Lung (tissue), 12 donors: ENCODE data around the gene SELPLG. TPM values are rescaled to one million over a fixed set of nuclear protein-coding genes. Genes with fewer than 3 reads are reported as not detected.

Source experiments
- ATAC-seq: fragments of 200-7000 bp; cut with Tn5 transposase; one replicate; pipeline ENCODE4 v1.9.1; 2020; ENCODE audit warnings: moderate number of reproducible peaks; ENCODE audit not compliant: insufficient read depth, low FRiP score
- DNase-seq, 3 donors: peaks; one replicate each; pipeline ENCODE4 v3.0.0-alpha.2; 2013 to 2017
- H3K27ac ChIP-seq, 2 donors: one replicate each; pipeline ENCODE4 v1.5.1; 2013; ENCODE audit warnings: mild to moderate bottlenecking in 2 of 2, moderate library complexity in 2 of 2, control low read depth in 1 of 2, inconsistent platforms in 1 of 2, low read depth in 1 of 2, low read length in 1 of 2
- H3K27me3 ChIP-seq, 3 donors: one replicate each; pipeline ENCODE4 v1.5.1; 2013; ENCODE audit warnings: low read length in 2 of 3; ENCODE audit not compliant: control insufficient read depth in 3 of 3, insufficient read depth in 3 of 3
- H3K36me3 ChIP-seq, 4 donors: one replicate each; pipeline ENCODE4 v1.5.1; 2013; ENCODE audit warnings: low read length in 4 of 4, mild to moderate bottlenecking in 1 of 4, moderate library complexity in 1 of 4; ENCODE audit not compliant: control insufficient read depth in 4 of 4, insufficient read depth in 4 of 4
- H3K4me1 ChIP-seq, 5 donors: one replicate each; pipeline ENCODE4 v1.5.1; 2013; ENCODE audit warnings: low read length in 5 of 5, mild to moderate bottlenecking in 2 of 5, moderate library complexity in 1 of 5; ENCODE audit not compliant: control insufficient read depth in 5 of 5, insufficient read depth in 5 of 5
- H3K4me3 ChIP-seq: one replicate; pipeline ENCODE4 v1.5.1; 2013; ENCODE audit warnings: mild to moderate bottlenecking, control low read depth, moderate library complexity
- H3K9ac ChIP-seq, 2 donors: one replicate each; pipeline ENCODE4 v1.5.1; 2013; ENCODE audit warnings: low read length in 2 of 2, control low read depth in 1 of 2; ENCODE audit not compliant: insufficient read depth in 1 of 2
- H3K9me3 ChIP-seq, 4 donors: one replicate each; pipeline ENCODE4 v1.5.1; 2013; ENCODE audit warnings: low read length in 3 of 4, mild to moderate bottlenecking in 1 of 4, moderate library complexity in 1 of 4; ENCODE audit not compliant: control insufficient read depth in 4 of 4, insufficient read depth in 3 of 4
- WGBS, 2 donors: extraction: QIAGEN DNeasy Blood & Tissue Kit; methylation state at CpG; one replicate each; pipeline ENCODE4 v1.1.7; 2013; 5-methylcytosine and 5-hydroxymethylcytosine counted together
- polyA plus RNA-seq, 2 donors: library from polyadenylated mRNA; stranded (reverse); fragments of 200-250 nt; gene quantifications; one replicate each; pipeline ENCODE4 v1.2.1, GENCODE V29; 2013
- total RNA-seq, 2 donors: library from RNA; depleted of rRNA in 1 of 2; stranded (reverse); fragments of >200 nt in 1 of 2; gene quantifications; one replicate each; pipeline ENCODE4 v1.2.1, GENCODE V29; 2014 to 2021
- TF ChIP-seq, protein P1 (sequence below): IDR thresholded peaks from 2 replicates; pipeline ENCODE4 v1.5.1; 2012; ENCODE audit warnings: mild to moderate bottlenecking; ENCODE audit errors: control extremely low read depth, extremely low read depth
- donor health status: control.
- donor health status: control.
- donor health status: Bipolar disorder and iron deficiency.
- donor health status: healthy.
- donor health status: DM: yes; HTN: yes; CAD: no.

The SELPLG gene
- total and polyA plus RNA-seq, 4 donors, result 11.3 to 97.0 (median 30.5) TPM

DNA sequence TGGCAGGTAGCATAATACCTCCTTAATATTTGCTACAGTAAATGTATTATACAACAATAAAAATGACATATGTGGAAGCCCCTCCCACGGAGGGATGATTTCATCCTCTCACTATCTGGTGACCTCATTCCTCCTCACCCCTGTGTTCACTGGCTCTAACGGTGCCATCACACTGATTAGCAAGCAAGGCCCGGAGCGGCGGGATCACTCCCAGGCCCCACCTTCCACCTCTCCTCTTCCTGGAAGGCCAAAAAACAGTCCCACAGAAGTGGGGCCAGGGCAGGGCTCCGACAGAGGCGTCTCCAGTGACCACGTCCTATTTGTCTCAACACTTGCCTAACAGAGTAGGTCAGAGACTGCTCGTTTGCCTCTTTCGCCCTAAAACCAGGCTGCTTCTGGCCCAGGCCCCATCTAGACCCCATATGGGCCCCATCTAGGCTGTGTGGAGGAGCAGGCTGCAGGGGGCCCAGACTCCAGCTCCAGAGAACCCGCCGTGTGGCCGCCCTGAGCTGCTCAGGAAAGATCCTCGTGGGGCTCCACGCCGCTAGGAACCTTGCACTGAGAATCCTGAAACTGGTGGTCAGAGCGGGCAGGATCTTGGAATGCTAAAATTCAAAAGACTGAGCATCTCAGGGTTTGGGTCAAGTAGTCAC lies 3.7 kb downstream of the SELPLG start:
- Histone ChIP-seq H3K4me3 (no peak overlapping the region), H3K4me1 (peaks cover 0 to 15% (median 13%) of the 10 kb centered on the region in 5 donors), H3K27me3 (no peaks in the 10 kb centered on the region), H3K27ac (peak overlapping the region in 1 of 2 donors; percentile 78), H3K36me3 (no peaks in the 10 kb centered on the region), H3K9me3 (no peaks in the 10 kb centered on the region), H3K9ac (no peak overlapping the region)
- ATAC-seq (peak; percentile 16), DNase-seq (no peak)
- TF ChIP-seq, protein P1, sequence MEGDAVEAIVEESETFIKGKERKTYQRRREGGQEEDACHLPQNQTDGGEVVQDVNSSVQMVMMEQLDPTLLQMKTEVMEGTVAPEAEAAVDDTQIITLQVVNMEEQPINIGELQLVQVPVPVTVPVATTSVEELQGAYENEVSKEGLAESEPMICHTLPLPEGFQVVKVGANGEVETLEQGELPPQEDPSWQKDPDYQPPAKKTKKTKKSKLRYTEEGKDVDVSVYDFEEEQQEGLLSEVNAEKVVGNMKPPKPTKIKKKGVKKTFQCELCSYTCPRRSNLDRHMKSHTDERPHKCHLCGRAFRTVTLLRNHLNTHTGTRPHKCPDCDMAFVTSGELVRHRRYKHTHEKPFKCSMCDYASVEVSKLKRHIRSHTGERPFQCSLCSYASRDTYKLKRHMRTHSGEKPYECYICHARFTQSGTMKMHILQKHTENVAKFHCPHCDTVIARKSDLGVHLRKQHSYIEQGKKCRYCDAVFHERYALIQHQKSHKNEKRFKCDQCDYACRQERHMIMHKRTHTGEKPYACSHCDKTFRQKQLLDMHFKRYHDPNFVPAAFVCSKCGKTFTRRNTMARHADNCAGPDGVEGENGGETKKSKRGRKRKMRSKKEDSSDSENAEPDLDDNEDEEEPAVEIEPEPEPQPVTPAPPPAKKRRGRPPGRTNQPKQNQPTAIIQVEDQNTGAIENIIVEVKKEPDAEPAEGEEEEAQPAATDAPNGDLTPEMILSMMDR, result no peak
- 46 to 51% methylated on average over 17 of the region's 17 CpGs for WGBS, 2 donors

DNA sequence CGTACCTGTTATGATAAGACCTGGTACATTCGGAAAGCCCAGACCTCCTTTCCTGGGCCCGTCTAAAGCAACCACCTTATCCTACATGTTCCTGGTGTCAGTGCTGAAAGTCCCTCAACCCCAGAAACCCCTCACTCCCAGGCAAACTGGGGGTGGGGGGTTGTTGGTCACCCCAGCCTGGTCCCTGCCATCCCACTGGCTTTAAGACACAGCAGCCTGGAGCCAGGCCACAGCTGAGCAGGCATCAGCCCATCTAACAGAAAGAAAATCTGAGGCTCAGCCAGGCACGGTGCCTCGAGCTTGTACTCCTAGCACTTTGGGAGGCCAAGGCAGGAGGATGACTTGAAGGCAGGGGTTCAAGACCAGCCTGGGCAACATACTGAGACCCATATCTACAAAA lies 4.5 kb downstream of the SELPLG start:
- Histone ChIP-seq H3K4me3 (no peak overlapping the region), H3K27me3 (no peaks in the 10 kb centered on the region), H3K9me3 (no peaks in the 10 kb centered on the region), H3K9ac (no peak overlapping the region), H3K27ac (peak overlapping the region in 1 of 2 donors; percentile 89), H3K36me3 (no peaks in the 10 kb centered on the region), H3K4me1 (peaks cover 0 to 13% (median 12%) of the 10 kb centered on the region in 5 donors)
- DNase-seq (no peak), ATAC-seq (no peak)
- TF ChIP-seq, protein P1, result no peak
- WGBS, 2 donors, result 73 to 76% methylated on average over 5 of the region's 5 CpGs

DNA sequence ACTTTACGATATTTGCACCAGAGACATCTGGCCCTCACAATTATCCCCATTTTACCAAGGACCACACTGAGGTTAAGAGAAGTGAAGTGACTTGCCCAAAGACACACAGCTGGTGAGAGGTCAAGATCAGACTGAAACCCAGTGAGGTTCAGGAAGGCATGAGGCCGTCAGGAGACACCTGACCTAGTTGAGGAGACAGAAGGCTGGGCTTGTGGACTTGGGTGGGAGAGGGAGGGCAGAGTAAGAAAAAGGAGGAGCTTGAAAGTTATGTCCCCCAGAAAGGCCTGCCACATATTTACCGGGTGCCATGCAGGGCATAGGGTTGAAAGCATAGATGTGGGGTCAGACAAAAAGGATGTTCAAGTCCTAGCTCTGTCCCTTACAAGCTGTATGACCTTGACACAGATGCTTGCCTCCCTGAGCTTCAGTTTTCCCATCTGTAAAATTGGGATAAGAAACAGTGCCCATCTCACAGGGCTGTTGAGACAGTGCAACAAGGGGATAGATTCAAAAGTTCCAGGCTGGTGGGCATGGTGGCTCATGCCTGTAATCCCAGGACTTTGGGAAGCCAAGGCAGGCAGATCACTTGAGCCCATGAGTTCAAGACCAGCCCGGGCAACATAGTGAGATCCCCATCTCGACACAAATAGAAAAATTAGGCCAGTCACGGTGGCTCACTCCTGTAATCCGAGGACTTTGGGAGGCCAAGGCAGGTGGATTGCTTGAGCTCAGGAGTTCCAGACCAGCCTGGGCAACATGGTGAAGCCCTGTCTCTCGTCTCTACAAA lies 6.4 kb downstream of the SELPLG start:
- TF ChIP-seq, protein P1, result no peak
- no peaks in the 10 kb centered on the region for H3K36me3 ChIP-seq
- DNase-seq, result no peak
- no peak overlapping the region for H3K9ac ChIP-seq
- H3K27ac ChIP-seq, result peak overlapping the region in 1 of 2 donors; percentile 42
- no peaks in the 10 kb centered on the region for H3K27me3 ChIP-seq
- ATAC-seq, result no peak
- no peaks in the 10 kb centered on the region for H3K9me3 ChIP-seq
- H3K4me3 ChIP-seq, result no peak overlapping the region
- 92 to 94% methylated on average over 8 of the region's 8 CpGs for WGBS, 2 donors
- peaks cover 0 to 18% (median 9%) of the 10 kb centered on the region in 5 donors for H3K4me1 ChIP-seq
